ENCODE data around the gene RANBP1. TPM values are rescaled to one million over a fixed set of nuclear protein-coding genes. Genes with fewer than 3 reads are reported as not detected.
A peak's percentile ranks its signal among the peaks of the same experiment; 100 is the strongest.

Gene RANBP1
- total RNA-seq, 1 donor from 2014 or later = 219 TPM

DNA sequence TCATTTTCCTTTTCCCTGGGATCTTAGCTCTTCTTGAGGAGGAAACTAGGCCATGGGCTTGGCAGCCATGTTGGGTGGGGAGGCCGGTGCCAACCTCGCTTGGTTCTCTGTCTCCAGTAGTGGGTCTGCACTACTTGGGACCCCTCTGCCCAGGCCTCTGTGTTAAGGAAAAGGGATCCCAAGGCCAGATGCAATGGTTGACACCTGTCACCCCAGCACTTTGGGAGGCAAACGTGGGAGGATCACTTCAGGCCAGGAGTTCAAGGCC is 13.8 kb downstream of the RANBP1 start:
- no peak overlapping the region for H3K27ac Mint-ChIP-seq
- DNase-seq (ENCODE audit: low spot score, unreplicated experiment) = no peak
- H3K4me3 Mint-ChIP-seq (ENCODE audit: low read depth) = peak overlapping the region; percentile 63
- H3K36me3 Mint-ChIP-seq (ENCODE audit: insufficient read depth) = peaks cover 10% of the 10 kb centered on the region
- H3K9me3 Mint-ChIP-seq (ENCODE audit: low read depth) = no peaks in the 10 kb centered on the region
- peaks cover 4% of the 10 kb centered on the region for H3K4me1 Mint-ChIP-seq (ENCODE audit: low read depth)
- H3K27me3 Mint-ChIP-seq = no peaks in the 10 kb centered on the region
- TF ChIP-seq, protein P1, sequence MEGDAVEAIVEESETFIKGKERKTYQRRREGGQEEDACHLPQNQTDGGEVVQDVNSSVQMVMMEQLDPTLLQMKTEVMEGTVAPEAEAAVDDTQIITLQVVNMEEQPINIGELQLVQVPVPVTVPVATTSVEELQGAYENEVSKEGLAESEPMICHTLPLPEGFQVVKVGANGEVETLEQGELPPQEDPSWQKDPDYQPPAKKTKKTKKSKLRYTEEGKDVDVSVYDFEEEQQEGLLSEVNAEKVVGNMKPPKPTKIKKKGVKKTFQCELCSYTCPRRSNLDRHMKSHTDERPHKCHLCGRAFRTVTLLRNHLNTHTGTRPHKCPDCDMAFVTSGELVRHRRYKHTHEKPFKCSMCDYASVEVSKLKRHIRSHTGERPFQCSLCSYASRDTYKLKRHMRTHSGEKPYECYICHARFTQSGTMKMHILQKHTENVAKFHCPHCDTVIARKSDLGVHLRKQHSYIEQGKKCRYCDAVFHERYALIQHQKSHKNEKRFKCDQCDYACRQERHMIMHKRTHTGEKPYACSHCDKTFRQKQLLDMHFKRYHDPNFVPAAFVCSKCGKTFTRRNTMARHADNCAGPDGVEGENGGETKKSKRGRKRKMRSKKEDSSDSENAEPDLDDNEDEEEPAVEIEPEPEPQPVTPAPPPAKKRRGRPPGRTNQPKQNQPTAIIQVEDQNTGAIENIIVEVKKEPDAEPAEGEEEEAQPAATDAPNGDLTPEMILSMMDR (IDR thresholded peaks at IDR 0.05; ENCODE audit: unreplicated experiment) = no peak

DNA sequence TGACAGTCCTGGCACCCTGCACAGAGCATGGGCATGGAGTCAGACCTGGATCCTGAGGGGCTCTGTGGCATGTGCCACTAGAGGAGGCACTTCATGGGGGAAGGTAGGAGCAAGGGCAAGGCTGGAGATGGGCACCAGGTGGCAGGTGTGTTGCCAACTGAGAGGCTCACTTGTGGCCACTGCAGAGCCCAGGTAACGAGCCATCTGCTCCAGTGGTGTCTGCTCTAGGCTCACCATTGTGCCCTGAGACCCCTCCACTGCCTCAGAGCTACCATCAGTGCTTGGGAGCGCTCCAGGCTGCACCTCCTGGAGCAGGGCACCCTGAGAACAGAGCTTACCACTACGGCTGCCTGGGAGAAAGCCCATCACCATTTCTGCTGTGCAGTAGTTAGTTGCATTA is 14.4 kb downstream of the RANBP1 start:
- Mint-ChIP-seq H3K27ac (no peak overlapping the region), H3K4me3 (ENCODE audit: low read depth) (peak overlapping the region; percentile 69), H3K36me3 (ENCODE audit: insufficient read depth) (peaks cover 10% of the 10 kb centered on the region), H3K4me1 (ENCODE audit: low read depth) (peaks cover 4% of the 10 kb centered on the region), H3K27me3 (no peaks in the 10 kb centered on the region), H3K9me3 (ENCODE audit: low read depth) (no peaks in the 10 kb centered on the region)
- DNase-seq (ENCODE audit: low spot score, unreplicated experiment) = no peak
- TF ChIP-seq, protein P1 (IDR thresholded peaks at IDR 0.05; ENCODE audit: unreplicated experiment) = no peak

DNA sequence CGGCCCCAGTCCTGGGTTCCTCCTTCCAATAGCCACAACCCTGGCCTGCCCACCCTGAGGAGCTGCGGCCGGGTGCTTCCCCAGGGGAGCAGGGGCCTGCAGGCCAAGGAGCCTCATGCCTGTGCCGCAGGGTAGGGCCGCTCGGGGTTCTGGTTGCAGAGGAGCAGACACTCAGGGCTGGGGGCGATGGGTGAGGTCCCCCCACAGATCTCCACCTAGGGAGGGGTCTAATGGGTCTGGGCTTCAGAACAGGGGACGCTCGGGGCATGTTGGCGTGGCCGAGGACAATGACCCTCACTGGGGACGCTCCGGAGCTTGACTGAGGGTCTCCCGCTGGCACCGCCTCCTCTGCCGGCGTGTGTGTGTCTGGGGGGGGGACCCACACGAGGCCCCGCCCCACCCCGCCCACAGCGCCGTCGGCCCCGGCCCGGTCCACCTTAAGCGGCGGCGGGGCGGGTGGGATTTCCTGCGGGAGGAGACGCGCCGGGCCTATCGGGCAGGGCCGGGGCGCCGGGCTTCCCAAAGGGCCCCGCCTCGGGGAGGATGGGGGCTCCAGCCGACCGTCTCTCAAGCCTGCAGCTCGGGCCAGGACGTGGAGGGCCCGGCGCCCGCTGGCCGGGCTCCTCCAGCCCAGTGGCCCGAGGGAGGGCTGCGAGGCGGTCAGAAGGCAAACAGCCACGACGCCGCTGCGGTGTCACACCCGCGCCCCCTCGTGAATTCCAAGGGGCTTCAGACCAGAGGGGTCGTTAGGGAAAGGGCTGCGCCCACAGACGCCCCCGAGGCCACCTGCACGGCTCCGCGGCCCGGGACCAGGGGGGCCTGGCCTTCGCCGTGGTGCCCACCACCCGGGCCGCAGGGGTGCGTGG is 15.1 kb downstream of the RANBP1 start:
- Mint-ChIP-seq H3K4me3 (ENCODE audit: low read depth) (peak overlapping the region; percentile 69), H3K36me3 (ENCODE audit: insufficient read depth) (peaks cover 8% of the 10 kb centered on the region), H3K27ac (no peak overlapping the region), H3K27me3 (no peaks in the 10 kb centered on the region), H3K4me1 (ENCODE audit: low read depth) (peaks cover 4% of the 10 kb centered on the region), H3K9me3 (ENCODE audit: low read depth) (no peaks in the 10 kb centered on the region)
- peak; percentile 47 for DNase-seq (ENCODE audit: low spot score, unreplicated experiment)
- TF ChIP-seq, protein P1 (IDR thresholded peaks at IDR 0.05; ENCODE audit: unreplicated experiment) = no peak

DNA sequence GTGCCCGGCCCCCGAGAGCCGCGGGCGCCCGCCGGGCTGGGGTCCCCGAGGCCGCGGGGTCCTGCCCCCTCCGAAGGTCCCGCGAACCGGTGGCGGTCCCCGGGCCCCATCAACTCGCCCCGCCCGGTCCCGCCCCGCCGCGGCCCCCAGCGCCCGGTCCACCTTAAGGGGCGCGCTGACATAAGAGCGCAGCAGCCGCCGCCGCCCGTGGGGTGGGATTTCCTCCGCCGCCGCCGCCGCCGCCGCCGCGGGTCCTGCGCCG is 15.6 kb downstream of the RANBP1 start, which contains the start of gene ZDHHC8:
Gene ZDHHC8, plus strand, starts transcription at position 208 of the 262 bp plus-strand sequence. CDS start 144 bp downstream, outside the sequence.
- DNase-seq (ENCODE audit: low spot score, unreplicated experiment) = no peak
- peak within 1 kb of the TSS; percentile 69 for H3K4me3 Mint-ChIP-seq (ENCODE audit: low read depth)
- H3K4me1 Mint-ChIP-seq (ENCODE audit: low read depth) = peaks cover 4% of the 10 kb centered on the region
- no peaks in the 10 kb centered on the region for H3K27me3 Mint-ChIP-seq
- no peak within 1 kb of the TSS for H3K27ac Mint-ChIP-seq
- TF ChIP-seq, protein P1 (IDR thresholded peaks at IDR 0.05; ENCODE audit: unreplicated experiment) = no peak
- H3K36me3 Mint-ChIP-seq (ENCODE audit: insufficient read depth) = peaks cover 6% of the 10 kb centered on the region
- H3K9me3 Mint-ChIP-seq (ENCODE audit: low read depth) = no peaks in the 10 kb centered on the region

DNA sequence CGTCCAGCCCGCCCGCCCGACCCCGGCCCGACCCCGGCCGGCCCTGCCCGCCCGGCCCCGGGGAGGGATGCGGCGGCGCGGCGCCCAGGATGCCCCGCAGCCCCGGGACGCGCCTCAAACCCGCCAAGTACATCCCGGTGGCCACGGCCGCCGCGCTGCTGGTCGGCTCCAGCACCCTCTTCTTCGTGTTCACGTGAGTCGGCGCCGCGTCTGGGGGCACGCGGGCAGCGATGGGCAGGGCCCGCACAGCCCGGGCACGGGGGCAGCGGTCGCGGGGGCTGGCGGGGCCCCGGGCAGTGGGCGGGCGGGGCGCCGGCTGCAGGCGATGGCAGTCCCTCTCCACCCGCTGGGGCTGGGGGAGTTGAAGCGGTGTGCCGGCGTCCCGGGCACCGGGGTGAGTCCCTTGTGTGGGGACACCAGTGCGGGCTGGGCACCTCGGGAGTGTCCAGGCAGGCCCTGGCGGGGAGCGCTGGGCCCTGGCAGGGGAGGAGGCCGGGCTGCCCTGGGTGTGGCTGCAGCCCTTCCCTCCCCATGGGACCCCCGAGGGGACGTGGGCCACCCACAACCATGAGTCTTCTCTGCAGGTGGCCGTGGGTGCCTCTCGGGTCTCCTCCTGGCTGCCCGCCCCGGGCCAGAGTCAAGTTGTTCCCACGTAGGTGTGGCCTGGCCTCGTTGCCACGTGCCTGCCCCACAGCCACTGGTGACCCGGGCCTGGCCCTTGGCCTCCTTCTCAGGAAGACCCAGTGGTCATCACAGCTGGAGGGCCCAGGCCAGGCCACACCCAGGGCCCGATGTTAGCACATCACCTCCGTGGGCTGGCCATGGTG is 16.2 kb downstream of the RANBP1 start:
- TF ChIP-seq, protein P1 (IDR thresholded peaks at IDR 0.05; ENCODE audit: unreplicated experiment) = no peak
- Mint-ChIP-seq H3K9me3 (ENCODE audit: low read depth) (no peaks in the 10 kb centered on the region), H3K36me3 (ENCODE audit: insufficient read depth) (peaks cover 5% of the 10 kb centered on the region), H3K27ac (no peak overlapping the region), H3K4me3 (ENCODE audit: low read depth) (peak overlapping the region; percentile 68), H3K27me3 (no peaks in the 10 kb centered on the region), H3K4me1 (ENCODE audit: low read depth) (peaks cover 4% of the 10 kb centered on the region)
- no peak for DNase-seq (ENCODE audit: low spot score, unreplicated experiment)
